GM19395 (cell line): Measurements from ENCODE around the gene IMPG2.

ENCODE experiments used
- ATAC-seq: cut with Tn5 transposase; IDR thresholded peaks from one replicate; pipeline ENCODE4 v1.9.1; 2021; ENCODE audit warnings: mild to moderate bottlenecking, moderate library complexity; ENCODE audit not compliant: unreplicated experiment

Gene IMPG2

DNA sequence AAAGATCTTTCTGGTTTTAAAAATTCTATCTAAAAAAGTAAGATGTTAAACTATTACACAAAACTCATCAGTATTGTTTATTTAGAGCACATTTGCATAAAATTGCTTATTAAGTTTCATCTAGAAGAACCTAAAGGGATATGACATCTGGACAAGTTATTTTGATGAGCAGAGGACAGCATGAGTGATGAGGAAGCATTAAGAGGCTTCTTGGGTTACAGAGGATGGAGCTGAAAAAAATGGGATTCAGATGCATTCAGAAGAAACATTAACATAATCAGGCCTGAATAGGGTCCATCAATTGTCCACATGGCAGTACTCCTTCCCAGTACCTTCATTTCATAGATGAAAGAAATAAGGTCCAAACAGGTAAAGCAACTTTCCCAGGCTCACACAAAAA, 41.6 kb downstream of the IMPG2 start:
- ATAC-seq: no peak

- no peak for ATAC-seq
Observed at GRCh38 chr3:101273608-101274007, 46.8 kb downstream of the IMPG2 start.

GRCh38 chr3:101273156-101273555, 47.2 kb downstream of the IMPG2 start:
- ATAC-seq: no peak

DNA sequence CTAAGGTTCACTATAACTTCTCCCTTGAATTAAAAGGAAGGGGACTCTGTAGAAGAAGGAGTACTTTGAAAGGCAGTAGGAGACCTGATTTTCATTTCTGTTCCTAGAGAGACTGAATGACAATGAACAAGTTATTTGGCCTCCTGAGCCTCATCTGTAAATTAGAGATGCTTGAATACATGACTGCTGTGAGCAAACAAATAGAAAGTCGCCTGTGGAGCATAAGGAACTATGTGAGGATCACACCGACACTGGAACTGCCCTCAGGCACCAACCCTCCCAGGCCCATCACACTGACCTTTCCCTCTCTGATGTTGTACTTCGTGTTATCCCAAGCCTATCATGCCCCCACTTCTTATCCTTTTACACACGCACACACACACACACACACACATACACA, 48.6 kb downstream of the IMPG2 start:
- no peak for ATAC-seq

DNA sequence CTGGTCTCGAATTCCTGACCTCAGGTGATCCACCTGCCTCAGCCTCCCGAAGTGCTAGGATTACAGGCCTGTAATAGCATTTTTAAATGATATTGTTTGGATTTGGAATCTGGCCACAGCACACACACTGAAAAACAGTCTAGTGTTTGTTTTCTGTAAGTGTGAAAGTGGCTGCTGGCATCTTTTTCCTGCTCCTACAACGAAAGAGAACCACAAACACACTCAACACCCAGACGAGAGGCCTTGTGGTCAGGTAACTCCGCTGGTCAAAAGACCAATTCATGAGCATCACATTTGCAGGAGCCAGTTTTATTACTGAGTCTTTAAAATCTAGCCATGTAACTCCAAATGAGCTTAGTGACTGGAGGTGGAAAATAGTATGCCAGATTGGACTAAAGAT, 50.2 kb downstream of the IMPG2 start:
- no peak for ATAC-seq

- no peak for ATAC-seq
Observed at GRCh38 chr3:101268971-101269671, 51.3 kb downstream of the IMPG2 start.

DNA sequence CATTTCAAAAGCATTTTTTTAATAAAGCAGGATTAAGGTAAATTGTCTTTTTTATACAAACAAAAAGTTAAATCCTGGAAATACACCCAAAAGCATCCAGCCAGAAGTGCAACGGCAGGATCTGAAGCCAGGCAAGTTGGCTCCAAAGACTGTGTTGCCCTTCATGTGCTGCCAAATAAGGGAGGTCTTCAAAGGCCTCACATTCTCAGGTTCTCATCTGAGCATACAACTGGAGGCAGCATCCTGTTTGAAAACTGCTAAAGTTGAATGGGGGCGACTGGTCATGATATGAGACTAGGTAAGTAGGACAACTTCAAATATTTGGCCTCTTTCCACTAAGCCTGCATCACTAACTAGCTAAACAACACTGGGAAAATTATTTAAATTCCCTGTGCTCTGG, 52.2 kb downstream of the IMPG2 start:
- ATAC-seq: no peak

DNA sequence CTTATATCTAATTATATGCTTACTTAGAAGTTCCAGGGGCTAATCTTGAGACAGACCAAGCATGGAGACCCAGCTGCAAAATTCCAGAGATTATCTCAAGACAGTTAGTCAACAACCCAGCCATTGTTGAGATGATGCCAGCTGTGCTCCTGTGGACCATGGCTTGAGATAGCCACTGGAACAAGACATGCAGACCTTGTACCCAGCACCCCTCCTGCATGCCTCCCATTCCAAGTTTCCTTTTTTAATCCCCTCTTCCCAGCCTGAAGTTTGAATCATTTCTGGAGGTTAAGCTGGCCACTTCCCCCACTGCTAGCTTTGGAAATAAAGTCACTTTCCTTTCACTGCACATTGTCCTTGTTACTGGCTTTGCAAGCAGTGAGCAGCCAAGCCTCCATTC, 53.8 kb downstream of the IMPG2 start:
- no peak for ATAC-seq

- ATAC-seq: no peak
Observed at GRCh38 chr3:101266071-101266470, 54.3 kb downstream of the IMPG2 start.

DNA sequence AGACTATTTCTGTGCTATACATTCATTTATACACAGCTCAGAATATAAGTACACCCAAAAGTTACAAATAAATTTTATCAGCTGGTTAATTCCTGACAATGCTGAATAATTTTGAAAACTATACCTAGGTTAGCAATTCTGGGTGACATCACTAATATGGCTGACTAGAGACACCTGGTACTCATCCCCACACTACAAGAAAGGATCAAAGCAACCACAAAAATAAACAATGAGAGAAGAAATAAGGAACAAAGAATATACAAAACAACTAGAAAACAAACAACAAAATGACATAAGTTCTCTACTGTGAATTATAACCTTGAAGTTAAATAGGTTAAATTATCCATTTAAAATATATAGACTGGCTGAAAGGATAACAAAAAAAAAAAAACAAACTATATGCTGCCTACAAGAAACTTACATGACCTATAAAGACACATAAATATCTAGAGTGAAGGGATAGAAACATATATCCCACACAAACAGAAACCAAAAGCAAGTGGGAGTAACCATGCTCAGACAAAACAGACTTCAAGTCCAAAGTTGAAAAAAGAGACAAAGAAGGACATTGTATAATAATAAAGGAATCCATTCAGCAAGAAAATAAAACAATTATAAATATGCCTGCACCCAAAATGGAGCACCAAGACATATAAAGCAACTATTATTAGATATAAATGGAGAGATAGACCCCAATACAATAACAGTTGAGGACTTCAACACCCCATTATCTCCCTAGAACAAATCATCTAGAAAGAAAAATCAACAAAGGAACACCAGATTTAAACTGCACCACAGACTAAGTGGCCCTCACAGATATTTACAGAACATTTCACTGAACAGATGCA, 57.8 kb downstream of the IMPG2 start:
- ATAC-seq: peak; percentile 93

DNA sequence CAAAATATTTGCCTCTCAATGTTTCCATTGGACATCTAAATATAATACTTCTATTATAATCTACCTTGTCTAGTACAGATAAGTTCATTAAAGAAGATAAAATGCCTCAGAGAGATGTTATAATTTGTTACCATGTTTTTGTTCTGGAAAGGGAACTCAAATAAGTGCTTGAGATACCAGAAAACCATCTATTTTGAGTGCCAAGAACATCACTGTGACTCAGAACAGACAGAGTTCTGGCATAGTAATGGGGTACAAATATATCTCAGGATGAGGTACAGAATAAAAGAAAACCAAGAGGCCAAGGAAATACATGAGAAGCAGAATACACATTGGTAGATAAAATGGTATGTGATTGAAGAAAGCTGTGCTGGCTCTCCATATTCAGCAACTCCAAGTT, 58.9 kb downstream of the IMPG2 start:
- ATAC-seq: no peak

- ATAC-seq: no peak
Observed at GRCh38 chr3:101259485-101260341, 60.7 kb downstream of the IMPG2 start.

- ATAC-seq: no peak
Observed at GRCh38 chr3:101256511-101256910, 63.9 kb downstream of the IMPG2 start.

GRCh38 chr3:101255441-101255840, 64.9 kb downstream of the IMPG2 start:
- ATAC-seq: no peak

DNA sequence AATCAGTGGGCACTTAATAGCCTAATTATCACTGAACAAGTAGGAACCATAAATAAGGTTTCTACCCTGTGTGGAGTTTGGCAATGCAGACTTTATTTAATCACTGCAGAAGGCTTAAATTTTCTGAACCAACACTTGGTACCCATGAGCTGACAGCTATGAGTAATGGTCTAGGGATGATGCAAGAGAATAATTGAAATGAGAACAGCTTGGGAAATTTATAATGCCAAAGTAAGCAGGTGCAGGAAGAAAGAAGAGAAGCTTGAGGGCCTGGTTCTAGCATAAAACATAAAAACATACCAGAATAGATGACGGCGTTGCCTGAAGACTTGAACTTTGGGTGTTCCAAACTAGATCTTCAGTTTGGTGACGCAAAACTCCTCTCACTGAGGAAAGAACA, 67.0 kb downstream of the IMPG2 start:
- ATAC-seq: no peak

DNA sequence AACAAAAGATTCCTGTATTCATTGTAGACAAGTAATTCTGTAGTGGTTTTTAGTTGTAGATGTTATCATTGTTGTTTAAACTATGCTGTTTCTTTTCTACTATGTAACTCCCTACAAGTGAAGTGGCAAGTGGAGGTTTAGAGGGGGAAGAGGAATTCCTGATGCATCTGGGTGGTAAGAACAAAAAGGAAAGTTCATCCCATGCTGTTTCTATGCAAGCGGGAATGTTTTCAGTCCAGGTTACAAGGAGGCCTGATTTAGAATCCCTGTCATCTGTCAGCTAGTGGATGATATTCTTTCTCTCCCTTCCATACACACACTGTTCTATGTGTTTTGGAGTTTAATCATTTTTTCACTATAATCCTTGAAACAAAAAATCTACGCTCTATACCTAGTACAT, 67.4 kb downstream of the IMPG2 start:
- ATAC-seq: no peak

DNA sequence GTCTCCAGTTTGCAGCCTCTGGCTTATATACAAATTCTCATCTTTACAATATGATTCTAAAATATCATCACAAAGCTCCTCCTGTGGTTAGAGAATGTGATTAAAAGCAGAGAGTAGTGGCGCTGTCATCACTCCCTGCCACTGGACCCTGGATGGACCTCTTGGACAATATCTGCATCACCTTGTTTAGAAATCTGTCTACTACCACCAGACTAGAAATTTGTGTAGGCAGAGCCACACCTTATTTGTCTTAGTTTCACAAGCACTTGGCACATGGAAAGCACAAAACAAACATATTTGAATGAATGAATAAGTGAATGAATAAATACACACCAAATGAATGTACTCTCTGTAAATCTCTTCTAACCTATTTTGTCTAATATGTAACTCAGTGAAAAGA, 68.1 kb downstream of the IMPG2 start:
- ATAC-seq: no peak

DNA sequence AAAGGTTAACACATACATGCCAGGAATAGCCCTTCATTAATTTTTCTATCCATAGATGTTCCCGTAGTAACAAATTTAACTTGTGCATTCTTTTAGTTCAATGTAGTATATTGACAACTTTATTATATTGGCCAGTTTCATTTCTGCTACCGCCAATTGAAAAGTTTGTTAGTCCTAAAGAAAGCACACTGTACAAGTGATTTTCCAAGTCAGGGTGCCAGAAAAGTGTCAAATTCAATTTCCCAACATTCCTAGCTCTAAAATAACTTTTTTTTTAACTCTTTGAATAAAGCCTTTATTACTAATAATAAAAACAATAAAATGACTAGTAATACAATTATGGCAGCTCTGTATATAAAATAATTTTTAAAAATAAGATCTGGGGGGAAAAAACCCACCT, 68.9 kb downstream of the IMPG2 start:
- ATAC-seq: no peak

DNA sequence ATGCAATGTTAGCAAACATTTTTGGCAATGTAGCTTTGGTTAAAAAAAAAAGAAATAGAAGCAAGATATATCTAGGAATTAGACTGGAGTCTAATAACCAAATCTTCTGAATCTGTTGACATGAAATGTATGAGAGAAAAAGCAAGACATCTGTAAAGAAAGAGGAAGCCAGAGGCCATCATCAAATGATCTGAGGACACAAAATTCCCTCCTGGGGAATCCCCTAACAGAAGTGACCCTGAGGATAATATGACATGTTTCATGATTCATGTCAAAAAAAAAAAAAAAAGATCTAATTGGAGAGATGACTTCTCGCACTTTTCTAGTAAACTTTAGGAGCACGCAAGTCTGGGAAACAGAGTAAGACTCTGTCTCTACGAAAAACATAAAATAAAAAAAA, 70.9 kb downstream of the IMPG2 start:
- ATAC-seq: no peak

GRCh38 chr3:101248736-101249135, 71.6 kb downstream of the IMPG2 start:
- ATAC-seq: no peak

- no peak for ATAC-seq
Observed at GRCh38 chr3:101244212-101244575, 76.2 kb downstream of the IMPG2 start.
